Measurements from ENCODE around the gene PSAT1. TPM values are rescaled to one million over a fixed set of nuclear protein-coding genes. Genes with fewer than 3 reads are reported as not detected.

The PSAT1 gene
- total and polyA plus RNA-seq, 4 donors = 4.0 to 48.4 (median 11.1) TPM

GRCh38 chr9:78267889-78268288 lies 29.0 kb upstream of the PSAT1 start:
- WGBS, 2 donors = 94 to 96% methylated on average over 4 of the region's 4 CpGs

GRCh38 chr9:78269784-78270183 lies 27.1 kb upstream of the PSAT1 start:
- no peak overlapping the region for H3K9ac ChIP-seq (ENCODE audit: insufficient read depth in 1 of 2, low read length in 2 of 2)
- H3K27me3 ChIP-seq (ENCODE audit: control insufficient read depth in 3 of 3, insufficient read depth in 3 of 3, low read length in 2 of 3) = no peaks in the 10 kb centered on the region
- no peak overlapping the region for H3K27ac ChIP-seq (ENCODE audit: low read depth in 1 of 2, low read length in 1 of 2)
- peaks cover 8 to 35% (median 24%) of the 10 kb centered on the region in 4 donors for H3K36me3 ChIP-seq (ENCODE audit: control insufficient read depth in 4 of 4, insufficient read depth in 4 of 4, low read length in 4 of 4)
- DNase-seq (no peak), ATAC-seq (ENCODE audit: insufficient read depth, low FRiP score) (no peak)
- no peak overlapping the region for H3K4me3 ChIP-seq
- no peaks in the 10 kb centered on the region for H3K9me3 ChIP-seq (ENCODE audit: control insufficient read depth in 4 of 4, insufficient read depth in 3 of 4, low read length in 3 of 4)
- no peaks in the 10 kb centered on the region for H3K4me1 ChIP-seq (ENCODE audit: control insufficient read depth in 5 of 5, insufficient read depth in 5 of 5, low read length in 5 of 5)
- TF ChIP-seq, protein P1, sequence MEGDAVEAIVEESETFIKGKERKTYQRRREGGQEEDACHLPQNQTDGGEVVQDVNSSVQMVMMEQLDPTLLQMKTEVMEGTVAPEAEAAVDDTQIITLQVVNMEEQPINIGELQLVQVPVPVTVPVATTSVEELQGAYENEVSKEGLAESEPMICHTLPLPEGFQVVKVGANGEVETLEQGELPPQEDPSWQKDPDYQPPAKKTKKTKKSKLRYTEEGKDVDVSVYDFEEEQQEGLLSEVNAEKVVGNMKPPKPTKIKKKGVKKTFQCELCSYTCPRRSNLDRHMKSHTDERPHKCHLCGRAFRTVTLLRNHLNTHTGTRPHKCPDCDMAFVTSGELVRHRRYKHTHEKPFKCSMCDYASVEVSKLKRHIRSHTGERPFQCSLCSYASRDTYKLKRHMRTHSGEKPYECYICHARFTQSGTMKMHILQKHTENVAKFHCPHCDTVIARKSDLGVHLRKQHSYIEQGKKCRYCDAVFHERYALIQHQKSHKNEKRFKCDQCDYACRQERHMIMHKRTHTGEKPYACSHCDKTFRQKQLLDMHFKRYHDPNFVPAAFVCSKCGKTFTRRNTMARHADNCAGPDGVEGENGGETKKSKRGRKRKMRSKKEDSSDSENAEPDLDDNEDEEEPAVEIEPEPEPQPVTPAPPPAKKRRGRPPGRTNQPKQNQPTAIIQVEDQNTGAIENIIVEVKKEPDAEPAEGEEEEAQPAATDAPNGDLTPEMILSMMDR (IDR thresholded peaks at IDR 0.05; ENCODE audit: control extremely low read depth, extremely low read depth) = no peak

More at GRCh38 chr9:78267889-78268288, 29.0 kb upstream of the PSAT1 start:
- TF ChIP-seq, protein P1 (IDR thresholded peaks at IDR 0.05; ENCODE audit: control extremely low read depth, extremely low read depth) = no peak
- DNase-seq (no peak), ATAC-seq (ENCODE audit: insufficient read depth, low FRiP score) (no peak)
- H3K9ac ChIP-seq (ENCODE audit: insufficient read depth in 1 of 2, low read length in 2 of 2) = no peak overlapping the region
- no peak overlapping the region for H3K4me3 ChIP-seq
- no peaks in the 10 kb centered on the region for H3K27me3 ChIP-seq (ENCODE audit: control insufficient read depth in 3 of 3, insufficient read depth in 3 of 3, low read length in 2 of 3)
- H3K4me1 ChIP-seq (ENCODE audit: control insufficient read depth in 5 of 5, insufficient read depth in 5 of 5, low read length in 5 of 5) = no peaks in the 10 kb centered on the region
- H3K36me3 ChIP-seq (ENCODE audit: control insufficient read depth in 4 of 4, insufficient read depth in 4 of 4, low read length in 4 of 4) = peaks cover 7 to 33% (median 24%) of the 10 kb centered on the region in 4 donors
- no peaks in the 10 kb centered on the region for H3K9me3 ChIP-seq (ENCODE audit: control insufficient read depth in 4 of 4, insufficient read depth in 3 of 4, low read length in 3 of 4)
- H3K27ac ChIP-seq (ENCODE audit: low read depth in 1 of 2, low read length in 1 of 2) = no peak overlapping the region

GRCh38 chr9:78272307-78272706 lies 24.6 kb upstream of the PSAT1 start:
- H3K9ac ChIP-seq (ENCODE audit: insufficient read depth in 1 of 2, low read length in 2 of 2) = no peak overlapping the region
- peaks cover 6 to 17% (median 11%) of the 10 kb centered on the region in 4 donors for H3K36me3 ChIP-seq (ENCODE audit: control insufficient read depth in 4 of 4, insufficient read depth in 4 of 4, low read length in 4 of 4)
- no peak overlapping the region for H3K4me3 ChIP-seq
- no peak overlapping the region for H3K27ac ChIP-seq (ENCODE audit: low read depth in 1 of 2, low read length in 1 of 2)
- no peak for ATAC-seq (ENCODE audit: insufficient read depth, low FRiP score)
- DNase-seq = no peak
- TF ChIP-seq, protein P1 (IDR thresholded peaks at IDR 0.05; ENCODE audit: control extremely low read depth, extremely low read depth) = no peak
- H3K4me1 ChIP-seq (ENCODE audit: control insufficient read depth in 5 of 5, insufficient read depth in 5 of 5, low read length in 5 of 5) = peaks cover 0 to under 1% (median 0%) of the 10 kb centered on the region in 5 donors
- H3K27me3 ChIP-seq (ENCODE audit: control insufficient read depth in 3 of 3, insufficient read depth in 3 of 3, low read length in 2 of 3) = no peaks in the 10 kb centered on the region
- no peaks in the 10 kb centered on the region for H3K9me3 ChIP-seq (ENCODE audit: control insufficient read depth in 4 of 4, insufficient read depth in 3 of 4, low read length in 3 of 4)

GRCh38 chr9:78273761-78274160 lies 23.2 kb upstream of the PSAT1 start:
- Histone ChIP-seq H3K9me3 (ENCODE audit: control insufficient read depth in 4 of 4, insufficient read depth in 3 of 4, low read length in 3 of 4) (no peaks in the 10 kb centered on the region), H3K4me1 (ENCODE audit: control insufficient read depth in 5 of 5, insufficient read depth in 5 of 5, low read length in 5 of 5) (peaks cover 0 to 15% (median 6%) of the 10 kb centered on the region in 5 donors), H3K9ac (ENCODE audit: insufficient read depth in 1 of 2, low read length in 2 of 2) (no peak overlapping the region), H3K27ac (ENCODE audit: low read depth in 1 of 2, low read length in 1 of 2) (no peak overlapping the region), H3K4me3 (no peak overlapping the region), H3K36me3 (ENCODE audit: control insufficient read depth in 4 of 4, insufficient read depth in 4 of 4, low read length in 4 of 4) (peaks cover 3 to 11% (median 9%) of the 10 kb centered on the region in 4 donors), H3K27me3 (ENCODE audit: control insufficient read depth in 3 of 3, insufficient read depth in 3 of 3, low read length in 2 of 3) (no peaks in the 10 kb centered on the region)
- DNase-seq (no peak), ATAC-seq (ENCODE audit: insufficient read depth, low FRiP score) (no peak)
- 96 to 97% methylated on average over 3 of the region's 3 CpGs for WGBS, 2 donors
- TF ChIP-seq, protein P1 (IDR thresholded peaks at IDR 0.05; ENCODE audit: control extremely low read depth, extremely low read depth) = no peak
